ENCODE data around the gene ZNF677.
A peak's percentile ranks its signal among the peaks of the same experiment; 100 is the strongest.
"Not testable (repeated sequence)": the region's sequence is repeated elsewhere in the genome, so short reads cannot be mapped to it uniquely, and the experiment has no call there.

The ZNF677 gene

GRCh38 chr19:53254411-53255341, at the start of gene ZNF677:
ZNF677 (minus strand) TSS chr19:53254873; CDS start chr19:53251550, 3,323 bp downstream.
- peak; percentile 29 for DNase-seq (ENCODE audit: low spot score)

DNA sequence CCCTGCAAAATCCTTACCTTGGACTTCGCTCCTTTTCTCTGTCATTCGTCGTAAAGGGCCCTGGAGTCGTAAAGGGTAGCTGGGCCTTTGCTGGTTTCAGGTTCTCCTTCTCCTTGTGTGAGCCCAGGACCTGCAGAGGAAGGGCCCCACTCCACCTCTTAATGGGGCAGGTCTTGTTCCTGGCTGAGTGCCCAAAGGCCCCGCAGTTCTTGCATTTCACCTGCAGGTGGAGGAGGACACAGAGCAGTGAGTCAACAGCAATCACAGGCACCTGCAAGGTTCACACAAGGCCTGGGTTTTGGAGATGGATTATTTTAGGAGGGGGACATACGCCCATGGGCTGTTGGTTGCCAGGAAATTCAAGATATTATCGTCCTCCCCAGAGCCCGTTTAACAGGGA, 46.7 kb upstream of the ZNF677 start:
- DNase-seq (ENCODE audit: low spot score): not testable (repeated sequence)

- DNase-seq (ENCODE audit: low spot score): no peak
These were observed 40.2 kb upstream of the ZNF677 start for GRCh38 chr19:53294786-53295441.

DNA sequence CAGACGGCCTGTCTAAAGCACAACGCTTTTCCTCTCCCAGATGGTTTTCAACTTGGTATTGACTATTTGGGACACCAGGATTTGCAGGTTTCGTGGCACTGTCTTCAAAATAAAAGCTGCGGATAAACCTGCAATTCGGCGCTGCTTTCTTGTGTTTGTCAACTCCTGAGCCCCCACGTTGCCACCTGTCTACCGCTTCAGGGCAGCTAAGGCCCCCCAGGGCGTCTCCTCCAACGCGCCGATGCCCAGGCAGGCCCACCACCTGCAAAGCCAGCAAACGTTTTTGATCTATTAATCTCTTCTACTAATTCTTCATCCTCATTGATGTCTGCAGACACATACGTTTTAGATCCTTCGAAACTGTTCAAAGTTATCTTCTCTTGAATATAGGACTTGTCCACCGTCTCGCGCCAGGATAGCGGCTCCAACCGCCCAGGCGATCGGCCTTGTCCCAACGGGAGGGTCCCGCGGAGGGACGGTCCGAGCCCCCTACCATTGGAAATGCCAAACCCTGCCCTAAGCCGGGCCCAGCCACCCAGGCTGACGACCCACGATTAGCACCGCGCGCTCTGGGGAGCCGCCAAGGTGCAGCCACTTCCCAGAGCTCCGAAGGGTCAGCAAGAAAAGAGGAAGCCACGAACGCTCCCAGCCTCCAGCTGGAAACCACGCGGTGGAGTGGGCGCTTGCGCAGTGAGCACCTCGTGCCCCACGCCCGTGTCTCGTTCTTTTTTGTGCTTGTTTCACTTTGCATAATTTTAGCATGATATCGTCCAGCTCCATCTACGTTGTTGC, 36.3 kb upstream of the ZNF677 start:
- no peak for DNase-seq (ENCODE audit: low spot score)

GRCh38 chr19:53285087-53285486, 30.4 kb upstream of the ZNF677 start:
- no peak for DNase-seq (ENCODE audit: low spot score)

DNA sequence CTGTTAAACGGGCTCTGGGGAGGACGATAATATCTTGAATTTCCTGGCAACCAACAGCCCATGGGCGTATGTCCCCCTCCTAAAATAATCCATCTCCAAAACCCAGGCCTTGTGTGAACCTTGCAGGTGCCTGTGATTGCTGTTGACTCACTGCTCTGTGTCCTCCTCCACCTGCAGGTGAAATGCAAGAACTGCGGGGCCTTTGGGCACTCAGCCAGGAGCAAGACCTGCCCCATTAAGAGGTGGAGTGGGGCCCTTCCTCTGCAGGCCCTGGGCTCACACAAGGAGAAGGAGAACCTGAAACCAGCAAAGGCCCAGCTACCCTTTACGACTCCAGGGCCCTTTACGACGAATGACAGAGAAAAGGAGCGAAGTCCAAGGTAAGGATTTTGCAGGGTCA, 27.3 kb upstream of the ZNF677 start:
- DNase-seq (ENCODE audit: low spot score): not testable (repeated sequence)

- no peak for DNase-seq (ENCODE audit: low spot score)
These were observed 20.8 kb upstream of the ZNF677 start for GRCh38 chr19:53275480-53275879.

DNA sequence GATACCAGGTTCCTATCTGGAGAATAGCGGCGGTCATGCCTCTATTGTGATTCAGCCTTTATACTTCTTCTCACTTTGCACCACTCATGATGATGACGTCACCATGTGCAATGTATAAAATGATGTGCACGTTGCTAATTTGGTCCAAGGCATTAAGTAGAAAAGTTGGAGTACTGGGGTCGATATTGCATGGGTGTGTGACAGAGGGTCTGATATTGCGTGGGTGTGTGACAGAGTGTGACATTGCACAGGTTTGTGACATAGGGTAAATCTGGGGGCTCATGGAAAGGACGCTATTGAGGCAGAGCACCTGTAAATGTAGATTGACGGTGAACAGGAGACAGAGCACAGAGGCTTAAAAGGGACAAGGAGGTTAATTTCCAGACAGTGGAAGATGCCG, 17.4 kb upstream of the ZNF677 start:
- DNase-seq (ENCODE audit: low spot score): no peak

- not testable (repeated sequence) for DNase-seq (ENCODE audit: low spot score)
These were observed 15.2 kb upstream of the ZNF677 start for GRCh38 chr19:53269861-53270260.

DNA sequence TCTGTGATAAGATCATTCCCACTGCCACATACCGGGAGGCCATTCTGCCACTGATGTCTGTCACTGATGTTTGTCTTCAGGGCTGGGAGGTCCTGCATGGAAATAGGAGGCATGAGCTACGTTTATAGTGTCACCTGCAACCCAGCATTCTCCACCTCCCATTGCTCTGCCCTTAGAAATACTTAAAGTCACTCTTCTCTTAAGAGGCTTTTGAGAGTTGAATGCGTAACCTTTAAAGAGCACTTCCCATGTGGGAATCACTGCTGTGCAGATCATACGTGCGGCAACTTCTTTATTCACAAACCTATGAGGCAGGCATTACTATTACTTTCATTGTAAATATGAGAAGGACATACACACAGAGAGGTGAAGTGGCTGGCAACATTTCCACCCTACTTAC, 12.9 kb upstream of the ZNF677 start, which contains the start of gene VN1R4:
TSS of gene VN1R4 (minus strand) at position 101 of the 400 bp plus-strand sequence. CDS start at position 43, 58 bp downstream.
- DNase-seq (ENCODE audit: low spot score): not testable (repeated sequence)

DNA sequence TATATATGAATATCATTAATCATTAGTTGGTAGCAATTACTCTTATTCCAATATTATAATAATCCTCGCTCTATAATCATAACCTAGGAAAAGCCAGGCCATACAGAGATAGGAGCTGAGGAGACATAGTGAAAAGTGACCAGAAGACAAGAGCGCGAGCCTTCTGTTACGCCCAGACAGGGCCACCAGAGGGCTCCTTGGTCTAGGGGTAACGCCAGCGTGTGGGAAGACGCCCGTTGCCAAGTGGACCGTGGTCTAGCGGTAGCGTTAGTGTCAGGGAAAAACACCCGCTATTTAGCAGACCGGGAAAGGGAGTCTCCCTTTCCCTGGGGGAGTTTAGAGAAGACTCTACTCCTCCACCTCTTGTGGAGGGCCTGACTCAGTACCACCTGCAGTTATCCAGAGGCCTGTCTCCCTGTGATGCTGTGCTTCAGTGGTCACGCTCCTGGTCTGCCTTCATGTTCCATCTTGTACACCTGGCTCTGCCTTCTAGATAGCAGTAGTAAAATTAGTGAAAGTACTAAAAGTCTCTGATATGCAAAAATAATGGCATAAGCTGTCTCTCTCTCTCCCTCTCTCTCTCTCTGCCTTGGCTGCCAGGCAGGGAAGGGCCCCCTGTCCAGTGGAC, 3.2 kb upstream of the ZNF677 start, which contains the start of gene VN1R2:
TSS of gene VN1R2 (plus strand) at position 578 of the 628 bp plus-strand sequence. CDS start 84 bp downstream, outside the sequence.
- DNase-seq (ENCODE audit: low spot score): not testable (repeated sequence)

- no peak for DNase-seq (ENCODE audit: low spot score)
These were observed 8.2 kb downstream of the ZNF677 start for GRCh38 chr19:53246498-53246897.

GRCh38 chr19:53237114-53237777, 17.4 kb downstream of the ZNF677 start:
- DNase-seq (ENCODE audit: low spot score): no peak

GRCh38 chr19:53224606-53225005, 30.1 kb downstream of the ZNF677 start:
- no peak for DNase-seq (ENCODE audit: low spot score)

- not testable (repeated sequence) for DNase-seq (ENCODE audit: low spot score)
These were observed 32.0 kb downstream of the ZNF677 start for GRCh38 chr19:53222716-53223115.

DNA sequence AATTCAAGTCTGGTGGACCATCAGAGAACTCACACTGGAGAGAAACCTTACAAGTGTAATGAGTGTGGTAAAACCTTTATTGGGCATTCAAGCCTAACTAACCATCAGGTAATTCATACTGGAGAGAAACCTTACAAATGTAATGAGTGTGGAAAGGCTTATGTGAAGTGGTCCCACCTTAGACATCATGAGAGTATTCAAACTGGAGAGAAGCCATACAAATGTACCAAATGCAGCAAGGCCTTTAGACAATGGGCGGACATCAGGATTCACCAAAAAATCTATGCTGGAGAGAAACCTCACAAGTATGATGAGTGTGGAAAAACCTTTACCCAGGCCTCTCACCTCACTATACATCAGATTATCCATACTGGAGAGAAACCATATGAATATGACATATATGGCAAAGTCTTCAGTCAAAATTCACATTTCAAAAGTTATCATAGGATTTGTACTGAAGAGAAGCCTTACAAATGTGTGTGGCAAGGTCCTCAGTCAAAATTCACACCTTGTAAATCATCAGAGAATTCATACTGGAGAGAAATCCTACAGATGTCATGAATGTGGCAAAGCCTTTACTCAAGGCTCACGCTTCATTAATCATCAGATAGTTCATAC, 41.9 kb downstream of the ZNF677 start:
- DNase-seq (ENCODE audit: low spot score): no peak

- not testable (repeated sequence) for DNase-seq (ENCODE audit: low spot score)
These were observed 43.1 kb downstream of the ZNF677 start for GRCh38 chr19:53211554-53211953.

GRCh38 chr19:53196777-53197396, 57.8 kb downstream of the ZNF677 start:
- DNase-seq (ENCODE audit: low spot score): peak; percentile 56

GRCh38 chr19:53195265-53195903, 59.3 kb downstream of the ZNF677 start:
- peak; percentile 19 for DNase-seq (ENCODE audit: low spot score)
